ENCODE results near the gene YRDC. TPM values are rescaled to one million over a fixed set of nuclear protein-coding genes. Genes with fewer than 3 reads are reported as not detected.

Gene YRDC
- total and polyA plus RNA-seq, 2 of the 13 experiments (the other 11 are each of a cell fraction or from before 2014, with no cell fraction given): 27.5 to 29.2 TPM

DNA sequence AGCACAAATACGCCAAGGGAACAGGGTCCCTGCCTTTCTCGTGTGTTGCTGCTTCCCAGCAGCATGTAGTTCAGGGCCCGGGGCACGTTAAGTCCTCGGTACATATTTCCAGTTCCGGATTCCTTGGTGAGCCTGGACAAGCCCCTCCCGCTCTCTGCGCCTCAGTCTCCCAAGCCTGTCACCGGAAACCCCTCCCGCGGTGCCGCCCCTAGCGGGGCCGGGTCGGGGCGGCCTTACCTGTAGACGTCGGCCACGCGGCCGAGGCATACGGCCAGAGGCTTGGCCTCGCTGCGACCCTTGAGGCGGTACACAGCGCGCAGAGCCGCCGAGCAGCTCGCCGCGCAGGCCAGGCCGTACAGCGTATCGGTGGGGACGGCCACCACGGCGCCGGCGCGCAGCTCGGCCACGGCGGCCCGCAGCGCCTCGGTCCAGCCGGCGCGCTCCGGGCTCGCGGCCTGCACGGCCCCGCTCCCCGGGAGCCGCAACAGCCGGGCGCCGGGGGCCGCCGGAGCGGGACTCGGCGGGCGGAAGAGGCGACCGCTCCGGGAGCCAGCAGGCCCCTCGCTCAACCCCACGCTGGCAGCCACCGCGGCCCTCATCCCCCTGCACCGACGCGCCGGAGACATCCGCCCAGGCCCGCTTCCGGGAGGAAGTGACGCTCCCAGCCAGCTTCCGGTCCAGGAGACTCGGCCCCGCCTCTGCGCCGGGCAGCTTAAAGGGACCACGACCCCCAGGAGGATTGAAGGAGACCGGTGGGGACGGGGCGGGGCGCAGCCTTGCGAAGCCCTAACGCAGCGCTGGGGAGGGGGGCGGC, at the start of gene YRDC, which contains the start of gene C1orf122 (continued):
- TF ChIP-seq TP53 (CRISPR knock-in tag; conservative IDR thresholded peaks at IDR 0.05): 0 out of 2 replicates have a peak, but pooled peaks have one; percentile 22
- peak; percentile 64 for TF ChIP-seq HDAC1 (CRISPR knock-in tag; IDR thresholded peaks at IDR 0.05)
- peak; percentile 95 for TF ChIP-seq MAZ (IDR thresholded peaks at IDR 0.05; ENCODE audit: borderline replicate concordance, low read depth, low read length)
- peak; percentile 91; the same call in 1 of the 2 replicates for TF ChIP-seq MAZ (CRISPR knock-in tag; IDR thresholded peaks at IDR 0.05; ENCODE audit: low read depth)
- peak; percentile 26; the same call in 1 of the 2 replicates for TF ChIP-seq ELF3 (CRISPR knock-in tag; IDR thresholded peaks at IDR 0.05)
- TF ChIP-seq, protein P1, sequence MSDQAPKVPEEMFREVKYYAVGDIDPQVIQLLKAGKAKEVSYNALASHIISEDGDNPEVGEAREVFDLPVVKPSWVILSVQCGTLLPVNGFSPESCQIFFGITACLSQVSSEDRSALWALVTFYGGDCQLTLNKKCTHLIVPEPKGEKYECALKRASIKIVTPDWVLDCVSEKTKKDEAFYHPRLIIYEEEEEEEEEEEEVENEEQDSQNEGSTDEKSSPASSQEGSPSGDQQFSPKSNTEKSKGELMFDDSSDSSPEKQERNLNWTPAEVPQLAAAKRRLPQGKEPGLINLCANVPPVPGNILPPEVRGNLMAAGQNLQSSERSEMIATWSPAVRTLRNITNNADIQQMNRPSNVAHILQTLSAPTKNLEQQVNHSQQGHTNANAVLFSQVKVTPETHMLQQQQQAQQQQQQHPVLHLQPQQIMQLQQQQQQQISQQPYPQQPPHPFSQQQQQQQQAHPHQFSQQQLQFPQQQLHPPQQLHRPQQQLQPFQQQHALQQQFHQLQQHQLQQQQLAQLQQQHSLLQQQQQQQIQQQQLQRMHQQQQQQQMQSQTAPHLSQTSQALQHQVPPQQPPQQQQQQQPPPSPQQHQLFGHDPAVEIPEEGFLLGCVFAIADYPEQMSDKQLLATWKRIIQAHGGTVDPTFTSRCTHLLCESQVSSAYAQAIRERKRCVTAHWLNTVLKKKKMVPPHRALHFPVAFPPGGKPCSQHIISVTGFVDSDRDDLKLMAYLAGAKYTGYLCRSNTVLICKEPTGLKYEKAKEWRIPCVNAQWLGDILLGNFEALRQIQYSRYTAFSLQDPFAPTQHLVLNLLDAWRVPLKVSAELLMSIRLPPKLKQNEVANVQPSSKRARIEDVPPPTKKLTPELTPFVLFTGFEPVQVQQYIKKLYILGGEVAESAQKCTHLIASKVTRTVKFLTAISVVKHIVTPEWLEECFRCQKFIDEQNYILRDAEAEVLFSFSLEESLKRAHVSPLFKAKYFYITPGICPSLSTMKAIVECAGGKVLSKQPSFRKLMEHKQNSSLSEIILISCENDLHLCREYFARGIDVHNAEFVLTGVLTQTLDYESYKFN (CRISPR knock-in tag; conservative IDR thresholded peaks at IDR 0.05): peak; percentile 30; the same call in 1 of the 2 replicates
- no peak for TF ChIP-seq CENPX (CRISPR knock-in tag; IDR thresholded peaks at IDR 0.05)
- peak; percentile 23; the same call in 1 of the 2 replicates for TF ChIP-seq POGZ (CRISPR knock-in tag; IDR thresholded peaks at IDR 0.05)
- no peak for TF ChIP-seq ETV6 (CRISPR knock-in tag; conservative IDR thresholded peaks at IDR 0.05)
- TF ChIP-seq MEF2D (CRISPR knock-in tag; IDR thresholded peaks at IDR 0.05): no peak
- peak; percentile 11; the same call in 1 of the 2 replicates for TF ChIP-seq RXRA (CRISPR knock-in tag; IDR thresholded peaks at IDR 0.05)
- TF ChIP-seq ZNF572 (CRISPR knock-in tag; IDR thresholded peaks at IDR 0.05): no peak
- TF ChIP-seq, protein P2, sequence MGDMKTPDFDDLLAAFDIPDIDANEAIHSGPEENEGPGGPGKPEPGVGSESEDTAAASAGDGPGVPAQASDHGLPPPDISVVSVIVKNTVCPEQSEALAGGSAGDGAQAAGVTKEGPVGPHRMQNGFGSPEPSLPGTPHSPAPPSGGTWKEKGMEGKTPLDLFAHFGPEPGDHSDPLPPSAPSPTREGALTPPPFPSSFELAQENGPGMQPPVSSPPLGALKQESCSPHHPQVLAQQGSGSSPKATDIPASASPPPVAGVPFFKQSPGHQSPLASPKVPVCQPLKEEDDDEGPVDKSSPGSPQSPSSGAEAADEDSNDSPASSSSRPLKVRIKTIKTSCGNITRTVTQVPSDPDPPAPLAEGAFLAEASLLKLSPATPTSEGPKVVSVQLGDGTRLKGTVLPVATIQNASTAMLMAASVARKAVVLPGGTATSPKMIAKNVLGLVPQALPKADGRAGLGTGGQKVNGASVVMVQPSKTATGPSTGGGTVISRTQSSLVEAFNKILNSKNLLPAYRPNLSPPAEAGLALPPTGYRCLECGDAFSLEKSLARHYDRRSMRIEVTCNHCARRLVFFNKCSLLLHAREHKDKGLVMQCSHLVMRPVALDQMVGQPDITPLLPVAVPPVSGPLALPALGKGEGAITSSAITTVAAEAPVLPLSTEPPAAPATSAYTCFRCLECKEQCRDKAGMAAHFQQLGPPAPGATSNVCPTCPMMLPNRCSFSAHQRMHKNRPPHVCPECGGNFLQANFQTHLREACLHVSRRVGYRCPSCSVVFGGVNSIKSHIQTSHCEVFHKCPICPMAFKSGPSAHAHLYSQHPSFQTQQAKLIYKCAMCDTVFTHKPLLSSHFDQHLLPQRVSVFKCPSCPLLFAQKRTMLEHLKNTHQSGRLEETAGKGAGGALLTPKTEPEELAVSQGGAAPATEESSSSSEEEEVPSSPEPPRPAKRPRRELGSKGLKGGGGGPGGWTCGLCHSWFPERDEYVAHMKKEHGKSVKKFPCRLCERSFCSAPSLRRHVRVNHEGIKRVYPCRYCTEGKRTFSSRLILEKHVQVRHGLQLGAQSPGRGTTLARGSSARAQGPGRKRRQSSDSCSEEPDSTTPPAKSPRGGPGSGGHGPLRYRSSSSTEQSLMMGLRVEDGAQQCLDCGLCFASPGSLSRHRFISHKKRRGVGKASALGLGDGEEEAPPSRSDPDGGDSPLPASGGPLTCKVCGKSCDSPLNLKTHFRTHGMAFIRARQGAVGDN (CRISPR knock-in tag; IDR thresholded peaks at IDR 0.05): peak; percentile 78
- TF ChIP-seq POLR2G (IDR thresholded peaks at IDR 0.05; ENCODE audit: low read depth, low read length): peak; percentile 91
- no peak for TF ChIP-seq ZNF761 (CRISPR knock-in tag; conservative IDR thresholded peaks at IDR 0.05)
- TF ChIP-seq, protein P3, sequence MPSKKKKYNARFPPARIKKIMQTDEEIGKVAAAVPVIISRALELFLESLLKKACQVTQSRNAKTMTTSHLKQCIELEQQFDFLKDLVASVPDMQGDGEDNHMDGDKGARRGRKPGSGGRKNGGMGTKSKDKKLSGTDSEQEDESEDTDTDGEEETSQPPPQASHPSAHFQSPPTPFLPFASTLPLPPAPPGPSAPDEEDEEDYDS (CRISPR knock-in tag; IDR thresholded peaks at IDR 0.05): peak; percentile 82
- TF ChIP-seq FIP1L1 (IDR thresholded peaks at IDR 0.05; ENCODE audit: borderline replicate concordance, insufficient read depth, low read depth, low read length): no peak
- TF ChIP-seq ZNF773 (CRISPR knock-in tag; IDR thresholded peaks at IDR 0.05; ENCODE audit: borderline replicate concordance): peak; percentile 65; the same call in 1 of the 2 replicates

Data from HepG2 (cell line).